HG02943 (cell line): Measurements from ENCODE around the gene IFFO2.
"Not testable (repeated sequence)": the region's sequence is repeated elsewhere in the genome, so short reads cannot be mapped to it uniquely, and the experiment has no call there.

Experiments
- ATAC-seq: cut with Tn5 transposase; IDR thresholded peaks from one replicate; pipeline ENCODE4 v1.9.1; 2021; ENCODE audit warnings: mild to moderate bottlenecking, low read depth, moderate library complexity; ENCODE audit not compliant: unreplicated experiment

Gene IFFO2

GRCh38 chr1:18879791-18880309 lies 76.6 kb downstream of the IFFO2 start:
- no peak for ATAC-seq

GRCh38 chr1:18879215-18879790 lies 77.2 kb downstream of the IFFO2 start:
- ATAC-seq: no peak

- no peak for ATAC-seq
Measured at GRCh38 chr1:18878538-18879214, 77.8 kb downstream of the IFFO2 start.

- ATAC-seq: no peak
Measured at GRCh38 chr1:18877282-18877681, 79.2 kb downstream of the IFFO2 start.

- ATAC-seq: no peak
Measured at GRCh38 chr1:18876210-18876609, 80.3 kb downstream of the IFFO2 start.

- no peak for ATAC-seq
Measured at GRCh38 chr1:18875796-18876128, 80.7 kb downstream of the IFFO2 start.

GRCh38 chr1:18875107-18875795 lies 81.2 kb downstream of the IFFO2 start:
- no peak for ATAC-seq

GRCh38 chr1:18874600-18874999 lies 81.9 kb downstream of the IFFO2 start:
- ATAC-seq: no peak

GRCh38 chr1:18874036-18874435 lies 82.4 kb downstream of the IFFO2 start:
- ATAC-seq: no peak

GRCh38 chr1:18872071-18872611 lies 84.3 kb downstream of the IFFO2 start:
- ATAC-seq: no peak

GRCh38 chr1:18871401-18872070 lies 84.9 kb downstream of the IFFO2 start:
- no peak for ATAC-seq

- ATAC-seq: no peak
Measured at GRCh38 chr1:18870957-18871356, 85.5 kb downstream of the IFFO2 start.

GRCh38 chr1:18870595-18870865 lies 85.9 kb downstream of the IFFO2 start:
- ATAC-seq: not testable (repeated sequence)

- no peak for ATAC-seq
Measured at GRCh38 chr1:18869847-18870594, 86.5 kb downstream of the IFFO2 start.

GRCh38 chr1:18868801-18869424 lies 87.6 kb downstream of the IFFO2 start:
- ATAC-seq: no peak

GRCh38 chr1:18868354-18868753 lies 88.1 kb downstream of the IFFO2 start:
- ATAC-seq: no peak

- no peak for ATAC-seq
Measured at GRCh38 chr1:18866846-18867245, 89.6 kb downstream of the IFFO2 start.

- ATAC-seq: no peak
Measured at GRCh38 chr1:18866314-18866713, 90.2 kb downstream of the IFFO2 start.

- no peak for ATAC-seq
Measured at GRCh38 chr1:18865176-18865575, 91.3 kb downstream of the IFFO2 start.

GRCh38 chr1:18861590-18861989 lies 94.9 kb downstream of the IFFO2 start:
- no peak for ATAC-seq
